GM21423 (cell line): ENCODE results near the gene CWH43.
"Not testable (repeated sequence)": the region's sequence is repeated elsewhere in the genome, so short reads cannot be mapped to it uniquely, and the experiment has no call there.

Experiments used
- ATAC-seq: cut with Tn5 transposase; IDR thresholded peaks from one replicate; pipeline ENCODE4 v1.9.1; 2021; ENCODE audit warnings: mild to moderate bottlenecking, moderate library complexity; ENCODE audit not compliant: unreplicated experiment

CWH43 gene

GRCh38 chr4:48974979-48975640 lies 11.0 kb upstream of the CWH43 start:
- no peak for ATAC-seq

DNA sequence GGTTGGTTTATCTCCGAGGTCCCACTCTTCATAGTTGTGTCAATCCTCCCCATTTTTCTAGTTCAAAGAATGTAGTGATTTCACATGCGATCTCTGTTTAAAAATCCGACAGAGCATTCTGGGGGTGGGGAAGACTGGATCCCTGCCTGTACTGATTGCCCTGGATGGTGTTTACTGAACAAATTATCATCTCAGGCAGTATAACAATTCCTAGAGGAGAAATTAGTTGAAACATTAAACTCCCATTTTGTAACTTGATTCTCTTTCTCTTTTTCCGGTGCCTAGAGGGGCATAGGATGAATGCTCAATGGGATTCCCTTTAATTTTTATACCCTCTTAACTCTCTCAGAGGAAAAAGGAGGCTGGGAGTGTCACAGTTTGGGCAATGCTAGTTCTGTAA lies 10.0 kb upstream of the CWH43 start:
- no peak for ATAC-seq

- no peak for ATAC-seq
Observed at GRCh38 chr4:48979914-48980579, 6.0 kb upstream of the CWH43 start.

DNA sequence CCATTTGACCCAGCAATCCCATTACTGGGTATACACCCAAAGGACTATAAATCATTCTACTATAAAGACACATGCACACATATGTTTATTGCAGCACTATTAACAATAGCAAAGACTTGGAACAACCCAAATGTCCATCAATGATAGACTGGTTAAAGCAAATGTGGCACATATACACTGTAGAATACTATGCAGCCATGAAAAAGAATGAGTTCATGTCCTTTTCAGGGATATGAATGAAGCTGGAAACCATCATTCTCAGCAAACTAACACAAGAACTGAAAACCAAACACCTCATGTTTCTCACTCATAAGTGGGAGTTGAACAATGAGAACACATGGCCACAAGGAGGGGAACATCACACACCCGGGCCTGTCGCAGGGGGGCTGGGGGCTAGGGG lies 2.1 kb upstream of the CWH43 start:
- ATAC-seq = not testable (repeated sequence)

GRCh38 chr4:48985602-48985975 lies 486 bp upstream of the CWH43 start:
- no peak for ATAC-seq

- no peak for ATAC-seq
Observed at GRCh38 chr4:48986654-48987164, 634 bp downstream of the CWH43 start.

DNA sequence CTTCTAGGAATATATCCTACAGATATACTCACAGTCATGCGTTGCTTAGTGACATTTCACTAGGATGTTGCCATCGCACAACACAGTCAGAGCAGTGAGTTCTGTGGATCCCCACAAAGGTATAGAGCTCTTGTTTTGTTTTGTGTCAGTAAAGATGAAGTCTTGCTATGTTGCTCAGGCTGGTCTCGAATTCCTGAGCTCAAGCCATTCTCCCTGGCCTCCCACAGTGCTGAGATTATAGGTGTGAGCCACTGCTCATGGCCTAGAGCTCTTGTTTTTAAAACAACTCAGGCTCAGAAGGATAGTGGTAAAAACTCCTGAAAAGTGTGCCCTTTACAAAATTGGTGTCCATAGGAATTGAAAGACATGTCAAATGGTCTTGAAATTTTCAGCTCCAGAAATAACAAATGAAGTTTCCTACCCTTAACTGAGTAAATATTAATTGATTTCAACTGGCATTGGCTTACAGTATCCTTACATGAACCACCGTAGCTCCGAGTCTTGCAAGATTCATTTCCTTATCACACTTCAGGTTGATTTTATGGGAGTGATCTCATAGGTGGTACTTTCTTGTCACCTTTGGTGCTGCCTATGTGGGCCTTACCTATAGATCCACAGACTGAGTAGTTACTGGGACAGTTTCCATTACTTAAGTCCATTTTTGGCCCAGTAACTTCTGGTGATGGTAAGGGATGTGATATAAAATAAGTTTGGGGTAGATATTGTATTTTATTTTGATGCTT lies 3.6 kb downstream of the CWH43 start:
- ATAC-seq = no peak

DNA sequence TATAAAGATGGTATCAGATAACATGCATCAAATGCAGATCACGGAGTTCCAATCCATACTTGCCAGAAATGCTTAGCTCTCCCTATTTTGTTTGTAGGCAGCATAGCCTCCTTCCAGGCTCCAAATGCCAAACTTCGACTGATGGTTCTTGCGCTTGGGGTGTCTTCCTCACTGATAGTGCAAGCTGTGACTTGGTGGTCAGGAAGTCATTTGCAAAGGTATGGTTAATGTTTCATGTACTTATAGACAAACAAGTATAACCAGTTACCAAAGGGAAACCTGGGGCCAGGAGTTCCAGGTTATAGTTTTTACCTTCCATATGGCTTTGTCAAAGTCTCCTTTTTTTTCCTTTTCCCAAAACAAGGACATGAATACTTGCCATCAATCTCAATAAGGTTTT lies 5.3 kb downstream of the CWH43 start:
- ATAC-seq = no peak

DNA sequence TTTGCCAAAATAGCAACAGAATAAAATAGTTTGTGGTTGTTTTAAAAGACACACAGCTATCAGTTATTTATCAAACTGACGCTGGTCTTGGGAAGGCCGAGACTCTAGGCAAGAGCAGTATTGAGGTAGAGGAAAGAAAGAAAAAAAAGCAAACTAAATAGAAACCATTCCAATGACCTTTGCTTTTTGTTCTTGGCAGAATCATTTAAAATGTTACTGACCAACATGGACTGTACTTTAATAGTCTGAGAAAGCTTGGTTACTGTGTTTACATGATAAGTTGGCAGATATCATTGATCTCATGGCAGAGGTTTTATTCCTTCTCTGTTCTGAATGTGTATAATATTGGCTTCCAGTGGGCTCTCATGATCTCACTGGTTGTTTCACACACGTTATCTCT lies 11.9 kb downstream of the CWH43 start:
- ATAC-seq = no peak

- no peak for ATAC-seq
Observed at GRCh38 chr4:48998440-48998839, 12.4 kb downstream of the CWH43 start.

- ATAC-seq = no peak
Observed at GRCh38 chr4:49000806-49001205, 14.7 kb downstream of the CWH43 start.

GRCh38 chr4:49002931-49003330 lies 16.9 kb downstream of the CWH43 start:
- ATAC-seq = no peak

DNA sequence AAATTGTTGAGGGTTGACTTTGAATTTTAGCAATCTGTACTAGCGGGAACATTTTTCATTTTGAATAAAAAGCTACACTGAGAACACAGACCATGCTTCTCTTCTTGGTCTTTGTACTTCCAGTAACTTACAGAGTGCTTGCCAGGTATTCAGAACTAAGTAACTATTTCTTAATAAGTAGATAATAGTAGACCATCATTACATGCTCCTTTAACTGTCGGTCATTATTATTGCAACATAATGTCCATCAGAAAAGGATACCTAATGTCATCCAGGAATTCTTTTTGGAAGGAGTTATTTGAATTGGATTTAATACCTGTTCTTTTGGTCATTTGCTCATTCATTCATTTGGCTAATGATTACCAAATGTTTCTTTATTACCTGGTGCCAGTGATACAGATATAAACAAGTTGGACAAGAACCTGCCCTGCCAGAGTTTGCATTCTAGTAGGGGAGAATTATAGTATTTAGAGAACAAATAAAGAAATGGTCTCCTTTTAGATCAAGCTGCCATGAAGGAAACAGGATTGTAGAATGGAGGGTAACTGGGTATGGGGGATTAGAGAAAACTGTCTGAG lies 32.7 kb downstream of the CWH43 start:
- ATAC-seq = no peak

DNA sequence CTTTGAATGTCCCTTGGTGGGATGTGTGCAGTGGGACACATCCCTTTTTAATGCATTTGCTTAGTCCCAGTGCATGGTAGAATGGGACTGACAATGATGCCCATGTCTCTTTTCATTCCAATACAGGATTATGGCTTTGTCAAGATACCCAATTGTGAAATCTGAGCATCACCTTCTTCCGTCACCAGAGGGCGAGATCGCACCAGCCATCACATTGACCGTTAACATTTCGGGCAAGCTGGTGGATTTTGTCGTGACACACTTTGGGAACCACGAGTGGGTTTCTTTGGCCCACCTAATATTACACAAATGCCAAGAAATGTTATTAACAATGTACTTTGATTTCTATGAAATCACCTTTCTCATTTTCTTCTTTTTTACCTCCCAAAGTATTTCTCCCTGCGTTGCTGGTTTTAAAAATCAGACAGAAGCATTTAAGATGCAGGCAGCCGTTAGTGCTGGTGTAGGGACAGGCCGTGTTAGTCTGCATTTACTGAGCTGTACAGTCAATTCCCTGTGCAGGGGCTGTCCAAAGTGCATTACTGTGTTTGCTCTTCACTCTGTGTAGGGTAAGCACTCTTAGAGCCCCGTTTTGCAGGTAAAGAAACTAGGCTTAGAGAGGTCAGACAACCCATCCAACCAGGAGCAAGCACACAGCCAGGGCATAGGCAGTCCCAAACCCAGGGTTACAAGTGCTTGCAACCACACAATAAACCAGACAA lies 46.5 kb downstream of the CWH43 start:
- no peak for ATAC-seq

DNA sequence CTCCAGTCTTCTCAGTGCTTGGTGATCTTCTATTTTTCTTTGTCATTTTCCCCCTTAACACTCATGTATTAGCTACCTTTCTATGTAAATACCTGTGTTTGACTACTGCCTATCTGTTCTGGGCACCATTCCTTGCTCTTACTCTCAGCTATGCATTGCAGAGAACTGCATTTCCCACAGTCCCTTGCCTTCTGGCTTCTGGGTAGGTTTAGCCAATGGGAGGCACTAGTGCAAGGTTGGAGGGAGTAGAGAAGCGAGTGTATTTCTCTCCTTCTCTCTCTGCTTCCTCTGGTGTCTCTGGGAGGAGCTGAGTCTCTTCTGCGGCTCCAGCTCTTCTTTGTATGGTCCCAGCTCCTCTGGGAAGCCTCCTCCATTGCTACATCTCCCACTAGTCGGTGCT lies 50.5 kb downstream of the CWH43 start:
- no peak for ATAC-seq

GRCh38 chr4:49044270-49044669 lies 58.2 kb downstream of the CWH43 start:
- no peak for ATAC-seq

GRCh38 chr4:49058306-49058705 lies 72.2 kb downstream of the CWH43 start:
- no peak for ATAC-seq

- no peak for ATAC-seq
Observed at GRCh38 chr4:49063670-49064069, 77.6 kb downstream of the CWH43 start.

GRCh38 chr4:49072196-49072595 lies 86.1 kb downstream of the CWH43 start:
- not testable (repeated sequence) for ATAC-seq

GRCh38 chr4:49091883-49092282 lies 105.8 kb downstream of the CWH43 start:
- not testable (repeated sequence) for ATAC-seq

DNA sequence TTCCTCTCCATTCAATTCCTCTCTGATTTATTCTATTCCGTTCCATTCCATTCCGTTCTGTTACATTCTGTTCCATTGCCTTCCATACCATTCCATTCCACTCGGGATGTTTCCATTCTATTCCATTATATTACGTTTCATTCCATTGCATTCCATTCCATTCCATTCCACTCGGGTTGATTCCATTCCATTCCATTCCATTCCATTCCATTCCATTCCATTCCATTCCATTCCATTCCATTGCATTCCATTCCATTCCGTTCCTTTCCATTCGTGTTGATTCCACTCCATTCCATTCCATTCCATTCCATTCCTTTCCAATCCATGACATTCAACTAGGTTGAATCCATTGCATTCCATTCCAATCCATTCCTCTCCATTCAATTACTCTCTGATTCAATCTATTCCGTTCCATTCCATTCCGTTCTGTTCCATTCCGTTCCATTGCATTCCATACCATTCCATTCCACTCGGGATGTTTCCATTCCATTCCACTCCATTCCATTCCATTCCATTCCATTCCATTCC lies 106.6 kb downstream of the CWH43 start:
- ATAC-seq = peak; percentile 54
